ENCODE results near the gene FADS2.

FADS2 gene

GRCh38 chr11:61870541-61871031, 42.5 kb downstream of the FADS2 start:
- TF ChIP-seq, protein P1, sequence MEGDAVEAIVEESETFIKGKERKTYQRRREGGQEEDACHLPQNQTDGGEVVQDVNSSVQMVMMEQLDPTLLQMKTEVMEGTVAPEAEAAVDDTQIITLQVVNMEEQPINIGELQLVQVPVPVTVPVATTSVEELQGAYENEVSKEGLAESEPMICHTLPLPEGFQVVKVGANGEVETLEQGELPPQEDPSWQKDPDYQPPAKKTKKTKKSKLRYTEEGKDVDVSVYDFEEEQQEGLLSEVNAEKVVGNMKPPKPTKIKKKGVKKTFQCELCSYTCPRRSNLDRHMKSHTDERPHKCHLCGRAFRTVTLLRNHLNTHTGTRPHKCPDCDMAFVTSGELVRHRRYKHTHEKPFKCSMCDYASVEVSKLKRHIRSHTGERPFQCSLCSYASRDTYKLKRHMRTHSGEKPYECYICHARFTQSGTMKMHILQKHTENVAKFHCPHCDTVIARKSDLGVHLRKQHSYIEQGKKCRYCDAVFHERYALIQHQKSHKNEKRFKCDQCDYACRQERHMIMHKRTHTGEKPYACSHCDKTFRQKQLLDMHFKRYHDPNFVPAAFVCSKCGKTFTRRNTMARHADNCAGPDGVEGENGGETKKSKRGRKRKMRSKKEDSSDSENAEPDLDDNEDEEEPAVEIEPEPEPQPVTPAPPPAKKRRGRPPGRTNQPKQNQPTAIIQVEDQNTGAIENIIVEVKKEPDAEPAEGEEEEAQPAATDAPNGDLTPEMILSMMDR (IDR thresholded peaks at IDR 0.05): no peak

GRCh38 chr11:61871158-61871597, 43.1 kb downstream of the FADS2 start:
- TF ChIP-seq, protein P1 (IDR thresholded peaks at IDR 0.05): peak; percentile 80

- TF ChIP-seq, protein P1 (IDR thresholded peaks at IDR 0.05): no peak
These were observed 45.0 kb downstream of the FADS2 start for GRCh38 chr11:61872935-61873565.

DNA sequence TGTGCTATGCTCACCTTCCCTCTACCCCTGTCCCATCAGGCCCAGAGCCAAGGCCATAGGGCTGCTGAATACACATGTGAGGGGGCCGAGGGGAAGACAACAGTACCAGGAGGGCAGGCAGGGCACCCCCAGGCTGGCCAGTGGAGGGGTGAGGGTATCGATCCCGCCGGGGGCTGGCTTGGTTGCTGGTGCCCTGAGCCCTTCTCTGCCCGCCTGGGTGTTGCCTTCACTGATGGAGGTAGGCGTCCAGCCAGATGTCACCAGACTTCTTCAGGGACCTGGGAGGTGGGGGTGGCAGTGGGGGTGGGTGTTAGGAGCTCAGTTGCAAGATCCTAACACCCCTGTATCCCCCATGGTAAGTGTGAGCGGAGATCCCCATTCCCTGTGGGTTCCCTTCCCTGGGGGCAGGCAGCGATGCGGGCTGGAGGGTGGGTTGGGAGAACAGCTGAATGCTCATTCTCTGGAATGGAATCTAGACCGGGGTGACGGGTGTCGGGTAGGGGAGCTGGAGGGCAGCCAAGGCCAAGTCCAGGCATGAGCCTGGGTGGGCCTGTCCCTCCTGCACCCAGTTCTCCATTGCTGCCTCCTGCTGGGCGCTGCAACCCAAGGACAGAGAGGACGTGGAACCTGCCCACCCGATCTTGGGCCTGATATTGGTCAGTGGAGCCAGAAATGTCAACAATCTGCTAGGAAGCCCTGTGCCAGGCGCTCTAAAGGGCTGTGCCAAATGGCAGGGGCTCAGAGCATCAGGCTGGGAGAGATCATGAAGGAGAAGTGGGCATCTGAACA, 45.7 kb downstream of the FADS2 start:
- TF ChIP-seq, protein P1 (IDR thresholded peaks at IDR 0.05): no peak

DNA sequence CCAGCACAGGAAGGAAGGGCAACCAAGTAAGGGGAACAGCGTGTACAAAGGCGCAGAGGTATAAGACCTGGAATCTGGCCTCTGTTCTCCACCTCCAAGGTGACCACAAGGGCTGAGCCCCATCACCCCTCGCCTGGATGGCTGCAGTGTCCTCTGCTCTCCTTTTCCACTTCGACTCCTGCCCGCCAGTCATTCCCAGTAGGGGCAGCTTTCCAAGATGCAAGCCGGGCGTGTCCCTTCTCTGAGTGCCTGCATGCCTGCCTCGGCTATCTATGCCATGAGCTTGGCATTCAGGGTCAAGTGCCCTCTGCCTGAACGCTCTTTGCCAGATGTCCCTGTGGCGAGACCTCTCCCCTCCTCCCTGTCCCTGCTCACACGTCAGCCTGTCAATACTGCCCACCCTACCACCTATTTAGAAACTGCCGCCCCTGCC, 46.3 kb downstream of the FADS2 start:
- TF ChIP-seq, protein P1 (IDR thresholded peaks at IDR 0.05): no peak

GRCh38 chr11:61874853-61875252, 46.8 kb downstream of the FADS2 start:
- TF ChIP-seq, protein P1 (IDR thresholded peaks at IDR 0.05): no peak

DNA sequence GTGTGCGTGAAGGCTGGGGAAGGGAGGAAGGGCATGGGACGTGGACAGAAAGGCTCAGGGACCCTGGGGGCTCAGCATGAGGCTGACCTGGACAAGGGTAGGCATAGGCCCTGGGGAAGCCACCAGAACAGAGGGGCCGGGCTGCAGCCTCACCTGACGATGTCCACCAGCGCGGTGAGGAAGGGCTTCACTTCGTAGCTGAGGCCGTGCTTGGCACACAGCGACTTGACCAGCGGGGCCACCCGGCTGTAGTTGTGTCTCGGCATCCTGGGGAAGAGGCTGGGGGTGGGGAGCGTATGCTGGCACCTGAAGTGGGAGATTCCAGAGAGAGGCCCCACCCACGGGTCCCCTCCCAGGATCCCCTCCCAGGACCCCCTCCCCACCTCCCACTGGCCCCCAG, 47.6 kb downstream of the FADS2 start:
- TF ChIP-seq, protein P1 (IDR thresholded peaks at IDR 0.05): no peak
